IMR-90 (cell line): ENCODE data around the gene SLC37A3.

Experiments used
- CHD1 ChIP-seq: IDR thresholded peaks from 2 replicates; pipeline ENCODE4 v1.6.1; 2012; ENCODE audit warnings: low read depth, low read length, improper control_type of control experiment
- FOS ChIP-seq: fragments of 150-350 bp; IDR thresholded peaks from 2 replicates; pipeline ENCODE4 v1.6.1; 2016; ENCODE audit warnings: low read depth, low read length
- MAZ ChIP-seq: IDR thresholded peaks from 2 replicates; pipeline ENCODE4 v1.6.1; 2012; ENCODE audit warnings: low read depth, mild to moderate bottlenecking, low read length, improper control_type of control experiment, moderate library complexity, borderline replicate concordance
- MXI1 ChIP-seq: IDR thresholded peaks from 2 replicates; pipeline ENCODE4 v1.6.1; 2012; ENCODE audit warnings: low read depth, mild to moderate bottlenecking, low read length, moderate library complexity, borderline replicate concordance
- POLR2A ChIP-seq: IDR thresholded peaks from 2 replicates; pipeline ENCODE4 v1.6.1; 2012; ENCODE audit warnings: mild to moderate bottlenecking, low read depth, low read length
- RCOR1 ChIP-seq: IDR thresholded peaks from 2 replicates; pipeline ENCODE4 v1.6.1; 2012; ENCODE audit warnings: mild to moderate bottlenecking, low read length, improper control_type of control experiment; ENCODE audit not compliant: insufficient replicate concordance
- RFX5 ChIP-seq: IDR thresholded peaks from 2 replicates; pipeline ENCODE4 v1.8.0; 2012; ENCODE audit warnings: low read depth, mild to moderate bottlenecking, low read length, moderate library complexity
- SMC3 ChIP-seq: fragments of 150-350 bp; IDR thresholded peaks from 2 replicates; pipeline ENCODE4 v1.6.1; 2016; ENCODE audit warnings: low read depth, mild to moderate bottlenecking, antibody characterized with exemption, low read length, moderate library complexity
- TF ChIP-seq, protein P1 (sequence below): conservative IDR thresholded peaks from 2 replicates; pipeline ENCODE4 v1.5.1; 2012; ENCODE audit warnings: mild to moderate bottlenecking, low read depth, low read length, improper control_type of control experiment

DNA sequence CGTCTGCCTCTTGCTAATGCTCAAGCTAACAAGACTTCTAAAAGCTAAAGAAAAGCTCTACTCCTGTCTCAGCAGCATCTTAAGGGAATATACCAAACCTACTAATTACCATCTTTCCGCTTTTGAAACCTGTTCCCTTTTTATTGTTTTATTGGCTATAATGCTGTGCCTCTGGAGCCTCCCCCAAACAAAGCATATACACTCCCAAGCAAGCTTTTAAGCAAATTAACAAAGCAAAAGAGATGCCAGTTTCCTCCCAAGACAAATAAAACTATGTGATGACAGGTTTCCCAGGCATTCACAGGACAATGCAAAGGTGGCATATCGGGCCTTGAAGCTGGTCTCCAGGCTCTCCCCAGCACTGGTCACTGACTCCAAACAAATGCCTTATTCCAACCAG is 52.9 kb downstream of the SLC37A3 start:
- no peak for TF ChIP-seq RFX5
- TF ChIP-seq, protein P1, sequence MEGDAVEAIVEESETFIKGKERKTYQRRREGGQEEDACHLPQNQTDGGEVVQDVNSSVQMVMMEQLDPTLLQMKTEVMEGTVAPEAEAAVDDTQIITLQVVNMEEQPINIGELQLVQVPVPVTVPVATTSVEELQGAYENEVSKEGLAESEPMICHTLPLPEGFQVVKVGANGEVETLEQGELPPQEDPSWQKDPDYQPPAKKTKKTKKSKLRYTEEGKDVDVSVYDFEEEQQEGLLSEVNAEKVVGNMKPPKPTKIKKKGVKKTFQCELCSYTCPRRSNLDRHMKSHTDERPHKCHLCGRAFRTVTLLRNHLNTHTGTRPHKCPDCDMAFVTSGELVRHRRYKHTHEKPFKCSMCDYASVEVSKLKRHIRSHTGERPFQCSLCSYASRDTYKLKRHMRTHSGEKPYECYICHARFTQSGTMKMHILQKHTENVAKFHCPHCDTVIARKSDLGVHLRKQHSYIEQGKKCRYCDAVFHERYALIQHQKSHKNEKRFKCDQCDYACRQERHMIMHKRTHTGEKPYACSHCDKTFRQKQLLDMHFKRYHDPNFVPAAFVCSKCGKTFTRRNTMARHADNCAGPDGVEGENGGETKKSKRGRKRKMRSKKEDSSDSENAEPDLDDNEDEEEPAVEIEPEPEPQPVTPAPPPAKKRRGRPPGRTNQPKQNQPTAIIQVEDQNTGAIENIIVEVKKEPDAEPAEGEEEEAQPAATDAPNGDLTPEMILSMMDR = no peak
- no peak for TF ChIP-seq CHD1
- TF ChIP-seq POLR2A = no peak
- no peak for TF ChIP-seq SMC3
- TF ChIP-seq MAZ = no peak
- no peak for TF ChIP-seq MXI1
- no peak for TF ChIP-seq RCOR1
- no peak for TF ChIP-seq FOS
